ENCODE measurements around the gene ROBO2. TPM values are rescaled to one million over a fixed set of nuclear protein-coding genes. Genes with fewer than 3 reads are reported as not detected.

ROBO2 gene
- polyA plus RNA-seq, 1 donor, result 2.2 TPM

GRCh38 chr3:77189258-77189657 is 149.4 kb downstream of the ROBO2 start:
- no peak for DNase-seq (ENCODE audit: low read depth)

- DNase-seq (ENCODE audit: low read depth), result no peak
Measured at GRCh38 chr3:77189684-77190083, 149.8 kb downstream of the ROBO2 start.

GRCh38 chr3:77190374-77190773 is 150.5 kb downstream of the ROBO2 start:
- peak; percentile 53 for DNase-seq (ENCODE audit: low read depth)

DNA sequence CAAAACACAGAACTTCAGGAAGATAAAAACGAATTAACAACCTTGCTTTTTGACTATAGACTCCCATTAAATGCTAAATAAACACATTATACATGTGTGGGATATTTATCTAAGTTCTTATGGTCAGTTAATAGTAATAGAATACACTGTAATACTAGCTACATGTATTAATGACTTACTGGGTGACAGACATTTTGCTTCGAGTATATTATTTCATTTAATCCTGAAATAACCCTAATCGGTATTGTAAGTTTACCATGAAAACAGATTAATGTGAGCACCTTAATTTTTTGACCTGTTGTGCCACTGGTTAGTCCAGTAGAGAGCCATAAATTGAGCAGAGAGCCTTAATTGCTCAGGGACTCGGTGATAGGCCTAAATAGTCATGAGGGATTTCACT is 151.1 kb downstream of the ROBO2 start:
- no peak for DNase-seq (ENCODE audit: low read depth)

DNA sequence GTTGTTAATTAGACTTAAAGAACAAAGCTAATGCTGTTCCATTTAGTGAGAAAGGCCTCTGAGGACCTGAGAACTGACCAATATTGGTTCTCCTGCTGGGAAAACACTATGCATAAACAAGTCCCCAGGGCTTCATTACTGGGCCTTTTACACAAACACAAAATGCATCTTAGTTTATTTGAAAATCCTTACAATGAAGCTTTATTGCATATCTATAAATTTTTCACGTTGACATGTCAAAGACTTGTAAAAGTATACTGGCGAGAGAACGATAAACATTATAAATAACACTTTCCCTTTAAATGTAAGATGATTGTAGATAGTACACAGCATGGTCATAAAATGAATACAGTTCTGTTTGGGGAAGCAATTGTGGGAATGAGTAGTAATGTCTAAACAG is 151.7 kb downstream of the ROBO2 start:
- no peak for DNase-seq (ENCODE audit: low read depth)

DNA sequence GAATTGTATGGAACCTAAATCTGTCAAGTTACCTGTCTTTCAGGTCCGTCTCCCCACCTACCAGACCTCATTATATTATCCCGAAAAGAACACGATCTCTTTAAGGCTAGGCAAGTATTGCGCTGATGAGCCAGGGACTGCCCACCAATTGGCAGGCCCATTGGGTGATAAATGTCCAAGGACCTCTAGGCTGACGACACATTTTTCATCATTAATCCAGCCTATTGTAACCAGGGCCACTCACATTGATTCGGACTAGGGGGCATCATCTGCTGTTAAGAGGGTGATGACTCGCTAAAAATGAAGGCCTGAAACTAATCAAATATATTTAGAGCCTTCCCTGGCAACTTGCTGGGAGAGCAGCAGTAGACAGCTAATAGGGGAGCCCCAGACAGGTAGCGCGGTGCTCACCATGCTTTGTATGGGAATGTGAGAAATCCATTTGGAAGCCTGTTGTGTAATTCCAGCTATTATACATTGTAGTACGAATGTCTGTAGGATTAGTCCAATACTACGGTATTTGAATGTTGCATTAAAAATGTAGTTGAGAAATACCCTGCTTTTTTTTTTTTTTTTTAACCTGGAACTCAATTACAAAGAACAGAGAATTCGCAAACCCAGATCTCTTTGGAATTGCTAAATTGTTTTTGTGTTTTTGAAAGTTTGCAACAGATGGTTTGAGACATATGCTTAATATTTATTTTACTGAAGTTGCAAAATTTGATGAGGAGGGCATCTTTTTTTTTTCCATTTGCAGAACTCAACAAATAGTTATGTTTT is 156.1 kb downstream of the ROBO2 start:
- DNase-seq (ENCODE audit: low read depth), result no peak

- DNase-seq (ENCODE audit: low read depth), result no peak
Measured at GRCh38 chr3:77197408-77197807, 157.5 kb downstream of the ROBO2 start.

DNA sequence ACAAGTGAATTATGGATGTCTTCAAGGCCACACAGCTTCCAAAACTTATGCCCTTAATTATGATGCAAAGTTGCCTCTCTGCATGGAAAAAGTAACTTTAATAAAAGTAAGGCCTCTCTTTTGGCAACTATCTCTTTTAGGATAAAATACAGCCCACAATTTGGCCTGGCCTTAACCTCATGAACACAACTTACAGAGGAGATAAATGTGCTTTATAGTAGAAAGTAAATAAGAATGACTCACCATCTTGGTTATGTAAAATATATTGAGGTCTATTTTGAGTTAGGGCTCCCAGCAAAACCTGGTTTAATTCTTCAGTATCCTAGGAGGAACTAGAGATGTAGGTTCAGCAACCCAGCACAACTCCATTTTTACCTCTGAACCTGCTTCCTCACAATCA is 164.0 kb downstream of the ROBO2 start:
- DNase-seq (ENCODE audit: low read depth), result no peak

DNA sequence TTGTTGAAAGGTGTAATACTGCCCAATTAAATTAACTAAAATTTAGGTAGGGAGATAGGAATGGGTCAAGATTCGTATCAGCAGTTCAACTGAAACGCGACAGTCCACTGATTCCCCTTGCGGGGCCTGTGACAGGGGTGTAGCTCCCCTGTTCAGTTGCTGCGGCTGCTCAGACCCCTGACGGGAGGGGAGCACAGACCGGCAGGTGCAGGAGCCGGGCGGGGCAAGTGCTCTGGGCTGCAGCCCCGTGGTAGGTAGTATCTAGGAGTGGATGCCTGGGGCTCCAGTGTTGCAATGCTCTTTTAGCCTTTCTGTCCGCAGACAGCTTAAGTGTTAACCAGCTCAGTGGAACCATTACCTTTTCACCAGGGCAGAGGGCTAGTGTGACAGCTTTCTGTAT is 164.9 kb downstream of the ROBO2 start:
- DNase-seq (ENCODE audit: low read depth), result no peak

DNA sequence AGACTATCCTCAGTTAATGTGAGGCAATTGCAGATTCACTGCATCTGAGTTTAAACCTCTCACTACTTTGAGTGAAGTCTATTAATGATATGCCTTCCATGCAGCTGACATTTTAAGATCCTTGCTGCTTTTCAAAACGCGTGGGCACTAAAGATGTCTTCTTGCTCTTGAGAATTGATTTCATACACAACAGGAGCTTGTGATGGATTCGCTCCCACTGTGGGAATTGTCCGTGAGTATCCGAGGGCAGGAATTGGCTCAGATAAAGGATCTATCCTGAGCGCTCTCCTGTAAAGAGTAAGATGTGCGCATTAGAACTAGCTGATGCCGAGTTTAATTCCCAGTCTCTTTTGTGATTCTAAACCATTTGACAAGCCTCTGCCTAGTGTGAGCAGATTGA is 167.9 kb downstream of the ROBO2 start:
- no peak for DNase-seq (ENCODE audit: low read depth)

- DNase-seq (ENCODE audit: low read depth), result no peak
Measured at GRCh38 chr3:77222701-77223100, 182.8 kb downstream of the ROBO2 start.

GRCh38 chr3:77227567-77227966 is 187.7 kb downstream of the ROBO2 start:
- DNase-seq (ENCODE audit: low read depth), result no peak

DNA sequence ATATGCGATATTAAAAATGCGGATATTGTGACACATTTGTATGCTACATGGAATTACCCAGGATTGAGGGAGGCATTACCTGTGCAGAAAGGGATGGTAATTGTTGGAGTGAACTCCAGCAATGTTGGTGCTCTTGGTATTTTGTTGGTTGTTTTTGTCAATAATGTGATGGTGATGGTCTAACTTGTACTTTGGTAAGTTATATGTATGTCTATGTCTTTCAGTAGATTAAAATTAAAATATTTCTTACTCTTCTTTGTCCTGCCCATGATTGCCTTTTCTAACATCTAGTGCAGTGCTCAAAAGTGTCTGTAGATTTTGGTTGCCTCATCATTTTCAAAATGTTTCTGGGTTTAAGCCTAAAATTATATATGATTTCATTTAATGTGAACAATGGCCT is 192.7 kb downstream of the ROBO2 start:
- no peak for DNase-seq (ENCODE audit: low read depth)

DNA sequence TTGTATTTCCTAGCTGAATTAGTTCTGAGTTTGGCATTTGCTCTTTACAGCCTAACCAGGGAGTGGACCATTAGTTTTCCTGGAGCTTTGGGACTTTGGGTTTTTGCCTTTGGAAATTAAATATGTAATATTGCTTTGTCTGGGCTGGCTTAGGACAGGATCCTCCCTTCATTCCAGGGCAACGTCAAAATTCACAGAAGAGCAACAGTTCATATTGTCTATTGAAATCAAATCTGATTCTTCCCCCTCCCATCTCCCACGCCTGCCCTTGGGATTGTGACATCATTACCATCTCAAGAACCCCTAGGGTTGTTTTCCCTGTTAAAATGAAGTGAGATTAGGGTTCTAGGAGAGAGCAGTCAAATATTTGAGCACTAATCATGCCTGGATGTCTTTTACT is 194.1 kb downstream of the ROBO2 start:
- no peak for DNase-seq (ENCODE audit: low read depth)

DNA sequence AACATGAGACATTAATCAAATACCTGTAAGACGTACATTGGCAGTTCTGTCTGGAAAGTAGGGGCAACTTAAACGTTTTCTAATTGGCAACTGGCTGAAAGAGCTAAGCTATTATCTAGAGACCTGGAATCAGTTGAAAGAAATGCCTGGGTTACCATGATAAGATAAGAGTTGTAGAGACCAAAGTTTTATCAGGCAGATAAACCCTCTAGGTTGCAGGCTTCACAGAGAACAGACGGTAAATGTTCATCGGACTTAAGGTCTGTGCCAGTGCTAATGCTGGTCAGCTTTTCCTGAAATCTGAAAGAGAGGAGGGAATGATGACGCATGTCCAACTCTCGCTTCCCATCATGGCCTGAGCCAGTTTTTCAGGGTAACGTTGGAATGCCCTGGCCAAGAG is 196.2 kb downstream of the ROBO2 start:
- no peak for DNase-seq (ENCODE audit: low read depth)

DNA sequence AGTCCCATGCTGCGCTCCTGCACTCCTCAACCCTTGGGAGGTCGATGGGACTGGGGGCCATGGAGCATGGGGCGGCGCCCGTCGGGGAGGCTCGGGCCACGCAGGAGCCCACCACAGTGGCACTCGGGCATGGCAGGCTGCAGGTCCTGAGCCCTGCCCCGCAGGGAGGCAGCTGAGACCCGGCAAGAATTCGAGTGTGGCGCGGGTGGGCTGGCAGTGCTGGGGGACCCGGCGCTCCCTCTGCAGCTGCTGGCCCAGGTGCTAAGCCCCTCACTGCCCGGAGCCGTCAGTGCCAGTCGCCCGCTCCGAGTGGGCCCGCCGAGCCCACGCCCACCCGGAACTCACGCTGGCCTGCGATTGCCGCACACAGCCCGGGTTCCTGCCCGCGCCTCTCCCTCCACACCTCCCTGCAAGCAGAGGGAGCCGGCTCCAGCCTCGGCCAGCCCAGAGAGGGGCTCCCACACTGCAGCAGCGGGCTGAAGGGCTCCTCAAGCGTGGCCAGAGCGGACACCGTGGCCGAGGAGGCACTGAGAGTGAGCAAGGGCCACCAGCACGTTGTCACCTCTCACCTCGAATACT is 200.3 kb downstream of the ROBO2 start:
- no peak for DNase-seq (ENCODE audit: low read depth)

- no peak for DNase-seq (ENCODE audit: low read depth)
Measured at GRCh38 chr3:77242371-77242770, 202.5 kb downstream of the ROBO2 start.

DNA sequence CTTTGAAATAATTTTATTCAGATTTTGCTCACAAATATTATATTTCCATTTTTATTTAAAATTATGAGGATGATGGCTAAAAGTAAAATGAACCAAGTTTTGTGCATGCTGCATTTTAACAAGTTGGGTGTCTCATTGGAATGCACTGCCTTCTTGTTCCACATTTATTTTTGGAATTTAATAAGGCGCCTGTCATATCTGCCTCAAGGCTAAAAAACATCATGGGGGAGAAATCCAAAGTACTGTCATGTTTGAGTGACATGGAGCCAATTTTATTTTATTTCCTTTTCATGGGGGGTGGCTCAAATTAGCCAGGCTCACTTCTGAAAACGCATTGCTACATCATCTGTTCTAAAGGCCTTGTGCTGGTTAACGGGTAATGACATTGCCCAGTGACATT is 205.1 kb downstream of the ROBO2 start:
- no peak for DNase-seq (ENCODE audit: low read depth)

DNA sequence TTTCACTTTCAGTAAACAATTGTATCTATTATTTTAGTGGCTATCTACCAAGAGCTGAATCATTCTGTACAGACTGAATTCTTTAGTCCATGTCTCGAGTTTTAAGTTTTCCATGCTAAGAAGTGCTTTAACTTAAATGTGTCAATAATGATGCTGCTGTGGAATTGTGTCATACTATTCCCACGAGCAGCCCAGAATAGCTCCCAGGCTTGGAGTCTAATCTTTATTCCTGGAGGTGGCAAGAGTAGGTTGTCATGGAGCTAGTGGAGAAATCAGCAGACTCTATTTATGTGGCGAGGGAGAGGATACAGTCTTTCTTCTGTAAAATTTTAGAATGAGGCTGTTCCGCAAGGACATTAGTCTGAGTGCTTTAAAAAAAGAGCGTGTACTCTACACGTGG is 207.2 kb downstream of the ROBO2 start:
- no peak for DNase-seq (ENCODE audit: low read depth)

DNA sequence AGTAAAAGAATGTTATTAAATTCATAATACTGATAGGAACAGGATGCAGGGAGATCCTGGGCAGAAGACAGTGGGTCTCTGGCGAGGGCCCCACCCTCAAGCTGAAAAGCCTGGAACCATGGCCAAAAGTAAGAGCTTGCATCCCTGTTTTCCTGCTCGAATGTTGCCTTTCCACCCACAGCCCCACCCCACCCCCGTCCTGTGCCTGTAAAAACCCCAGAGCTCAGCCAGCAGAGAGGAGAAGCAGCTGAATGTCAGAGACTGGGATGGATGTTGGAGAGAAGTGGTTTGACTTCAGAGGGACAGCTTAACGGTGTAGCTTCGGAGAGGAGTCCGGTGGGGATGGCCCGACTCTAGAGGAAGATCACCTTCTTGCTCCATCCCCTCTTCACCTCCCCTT is 207.9 kb downstream of the ROBO2 start:
- DNase-seq (ENCODE audit: low read depth), result no peak

- DNase-seq (ENCODE audit: low read depth), result no peak
Measured at GRCh38 chr3:77248420-77248819, 208.5 kb downstream of the ROBO2 start.

DNA sequence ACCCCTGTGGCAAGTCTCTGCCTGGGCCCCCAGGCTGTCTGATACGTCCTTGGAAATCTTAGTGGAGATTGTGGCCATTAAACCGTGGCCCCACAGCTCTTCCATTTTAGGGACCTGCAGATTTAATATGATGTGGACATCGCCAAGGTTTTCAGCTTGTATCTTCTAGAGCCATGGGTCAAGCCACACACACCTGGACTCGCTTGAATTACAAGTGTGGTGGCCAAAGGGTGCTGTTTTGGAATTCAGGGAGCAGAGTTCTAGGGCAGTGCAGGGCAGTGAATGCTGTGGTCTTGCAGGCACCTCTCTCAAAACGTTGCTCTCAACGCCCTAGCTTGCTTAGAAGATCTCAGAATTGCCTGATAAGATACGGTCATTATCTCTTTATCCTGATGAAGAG is 211.2 kb downstream of the ROBO2 start:
- no peak for DNase-seq (ENCODE audit: low read depth)

GRCh38 chr3:77254967-77255831 is 215.3 kb downstream of the ROBO2 start:
- peak; percentile 50 for DNase-seq (ENCODE audit: low read depth)

All from forelimb muscle (tissue), 1 donor.